H1 (cell line): ENCODE data around the gene LIPC. TPM values are rescaled to one million over a fixed set of nuclear protein-coding genes. Genes with fewer than 3 reads are reported as not detected.

ENCODE experiments used
- CHD7 ChIP-seq: fragments of 300-600 bp; sonication (generic); IDR thresholded peaks from 2 replicates; pipeline ENCODE4 v1.7.1; 2012; ENCODE audit warnings: low read length, moderate library complexity, mild to moderate bottlenecking, inconsistent platforms; ENCODE audit not compliant: insufficient replicate concordance
- RBBP5 ChIP-seq: IDR thresholded peaks from 2 replicates; pipeline ENCODE4 v1.7.1; 2012; ENCODE audit warnings: low read depth, mild to moderate bottlenecking, inconsistent platforms, low read length, moderate library complexity, borderline replicate concordance
- polyA plus RNA-seq, 7 experiments: library from polyadenylated mRNA; depleted of rRNA in 3 of 7; stranded (reverse) in 5 of 7; unstranded in 2 of 7; fragments of >200 nt in 5 of 7; fragments of 200-250 nt in 2 of 7; gene quantifications; 1 replicate in 5 of 7; 2 replicates in 1 of 7; 4 replicates in 1 of 7; pipeline versions ENCODE4 v1.2.1 to v1.2.3, GENCODE V29; 2011 to 2013; ENCODE audit warnings: missing spikeins in 2 of 7, mixed read lengths in 2 of 7
- total RNA-seq: library from RNA; stranded (reverse); fragmentation: NEBNext Ultra II Directional; extraction: Animal tissue kit (Norgen Biotek cat#: 25700); gene quantifications from 2 replicates; pipeline ENCODE4 v1.2.1, GENCODE V29; 2021

Gene LIPC
- total and polyA plus RNA-seq, 2 of the 8 experiments (the other 6 are each of a cell fraction or from before 2014, with no cell fraction given), result not detected

GRCh38 chr15:58399739-58400138 lies 32.1 kb upstream of the LIPC start (continued):
- TF ChIP-seq CHD7 (no peak), RBBP5 (no peak)
- TF ChIP-seq, all 59 proteins: peak for 0
